Adipocyte (in vitro differentiated cells): ENCODE data around the gene TUBD1.

Experiments used
- DNase-seq: peaks from one replicate; pipeline ENCODE4 v3.0.0-alpha.2; 2015; ENCODE audit warnings: low read depth
- H3K27me3 ChIP-seq: replicated peaks from 2 replicates; pipeline ENCODE4 v1.7.0; 2013; ENCODE audit warnings: mild to moderate bottlenecking, low read length, moderate library complexity; ENCODE audit not compliant: control insufficient read depth, insufficient read depth
- H3K36me3 ChIP-seq: 2 replicates; pipeline ENCODE4 v1.7.0; 2013; ENCODE audit warnings: low read length, mild to moderate bottlenecking, moderate library complexity; ENCODE audit not compliant: control insufficient read depth, insufficient read depth, severe bottlenecking
- H3K4me1 ChIP-seq: 2 replicates; pipeline ENCODE4 v1.7.0; 2013; ENCODE audit warnings: mild to moderate bottlenecking, low read length, moderate library complexity; ENCODE audit not compliant: control insufficient read depth, insufficient read depth
- H3K4me3 ChIP-seq: 2 replicates; pipeline ENCODE4 v1.7.0; 2013; ENCODE audit warnings: mild to moderate bottlenecking, low read length, moderate library complexity
- H3K9ac ChIP-seq: 2 replicates; pipeline ENCODE4 v1.7.0; 2013; ENCODE audit warnings: mild to moderate bottlenecking, low read length, moderate library complexity
- H3K9me3 ChIP-seq: 2 replicates; pipeline ENCODE4 v1.7.0; 2013; ENCODE audit warnings: mild to moderate bottlenecking, low read length, moderate library complexity; ENCODE audit not compliant: control insufficient read depth

The TUBD1 gene

GRCh38 chr17:59901604-59902003 is 8.9 kb upstream of the TUBD1 start:
- no peaks in the 10 kb centered on the region for H3K9me3 ChIP-seq
- H3K4me3 ChIP-seq, result no peak overlapping the region
- H3K4me1 ChIP-seq, result peaks cover 8% of the 10 kb centered on the region
- no peak overlapping the region for H3K9ac ChIP-seq
- no peak for DNase-seq
- H3K27me3 ChIP-seq, result no peaks in the 10 kb centered on the region
- H3K36me3 ChIP-seq, result no peaks in the 10 kb centered on the region

- DNase-seq, result peak; percentile 47
- Histone ChIP-seq H3K27me3 (no peaks in the 10 kb centered on the region), H3K4me3 (no peak overlapping the region), H3K36me3 (no peaks in the 10 kb centered on the region), H3K9me3 (no peaks in the 10 kb centered on the region), H3K9ac (no peak overlapping the region), H3K4me1 (peaks cover 15% of the 10 kb centered on the region)
Measured at GRCh38 chr17:59899099-59899498, 6.4 kb upstream of the TUBD1 start.

GRCh38 chr17:59897090-59897489 is 4.3 kb upstream of the TUBD1 start:
- no peaks in the 10 kb centered on the region for H3K9me3 ChIP-seq
- peak; percentile 30 for DNase-seq
- no peak overlapping the region for H3K4me3 ChIP-seq
- H3K4me1 ChIP-seq, result peaks cover 19% of the 10 kb centered on the region
- H3K36me3 ChIP-seq, result no peaks in the 10 kb centered on the region
- H3K27me3 ChIP-seq, result no peaks in the 10 kb centered on the region
- H3K9ac ChIP-seq, result no peak overlapping the region

GRCh38 chr17:59893676-59894100 is 945 bp upstream of the TUBD1 start:
- no peaks in the 10 kb centered on the region for H3K27me3 ChIP-seq
- no peaks in the 10 kb centered on the region for H3K36me3 ChIP-seq
- peaks cover 20% of the 10 kb centered on the region for H3K4me1 ChIP-seq
- no peaks in the 10 kb centered on the region for H3K9me3 ChIP-seq
- DNase-seq, result peak; percentile 55
- H3K4me3 ChIP-seq, result peak overlapping the region; percentile 98
- peak overlapping the region; percentile 97 for H3K9ac ChIP-seq

- peak overlapping the region; percentile 88 for H3K9ac ChIP-seq
Measured at GRCh38 chr17:59892251-59892923, 356 bp downstream of the TUBD1 start.

GRCh38 chr17:59890720-59891119 is 2.0 kb downstream of the TUBD1 start:
- no peaks in the 10 kb centered on the region for H3K9me3 ChIP-seq
- no peak overlapping the region for H3K4me3 ChIP-seq
- H3K27me3 ChIP-seq, result no peaks in the 10 kb centered on the region
- H3K4me1 ChIP-seq, result peaks cover 18% of the 10 kb centered on the region
- peak; percentile 46 for DNase-seq
- H3K9ac ChIP-seq, result no peak overlapping the region
- peaks cover 2% of the 10 kb centered on the region for H3K36me3 ChIP-seq

More at GRCh38 chr17:59892251-59892923, 356 bp downstream of the TUBD1 start:
- H3K9me3 ChIP-seq, result no peaks in the 10 kb centered on the region
- no peaks in the 10 kb centered on the region for H3K27me3 ChIP-seq
- H3K4me1 ChIP-seq, result peaks cover 20% of the 10 kb centered on the region
- H3K36me3 ChIP-seq, result no peaks in the 10 kb centered on the region
- H3K4me3 ChIP-seq, result peak overlapping the region; percentile 98
- DNase-seq, result peak; percentile 99

- Histone ChIP-seq H3K4me1 (peaks cover 8% of the 10 kb centered on the region), H3K9me3 (no peaks in the 10 kb centered on the region), H3K4me3 (no peak overlapping the region), H3K36me3 (peaks cover 15% of the 10 kb centered on the region), H3K9ac (no peak overlapping the region), H3K27me3 (no peaks in the 10 kb centered on the region)
- DNase-seq, result no peak
Measured at GRCh38 chr17:59888145-59888750, 4.5 kb downstream of the TUBD1 start.

- no peak for DNase-seq
- no peaks in the 10 kb centered on the region for H3K4me1 ChIP-seq
- no peak overlapping the region for H3K4me3 ChIP-seq
- no peak overlapping the region for H3K9ac ChIP-seq
- no peaks in the 10 kb centered on the region for H3K27me3 ChIP-seq
- no peaks in the 10 kb centered on the region for H3K9me3 ChIP-seq
- H3K36me3 ChIP-seq, result peaks cover 16% of the 10 kb centered on the region
Measured at GRCh38 chr17:59884861-59885260, 7.9 kb downstream of the TUBD1 start.

GRCh38 chr17:59878624-59879023 is 14.1 kb downstream of the TUBD1 start:
- H3K9ac ChIP-seq, result no peak overlapping the region
- H3K36me3 ChIP-seq, result peaks cover 11% of the 10 kb centered on the region
- peaks cover 5% of the 10 kb centered on the region for H3K4me1 ChIP-seq
- no peaks in the 10 kb centered on the region for H3K27me3 ChIP-seq
- no peaks in the 10 kb centered on the region for H3K9me3 ChIP-seq
- no peak for DNase-seq
- no peak overlapping the region for H3K4me3 ChIP-seq

GRCh38 chr17:59877965-59878364 is 14.8 kb downstream of the TUBD1 start:
- Histone ChIP-seq H3K27me3 (no peaks in the 10 kb centered on the region), H3K4me3 (no peak overlapping the region), H3K4me1 (peaks cover 5% of the 10 kb centered on the region), H3K9me3 (no peaks in the 10 kb centered on the region), H3K9ac (no peak overlapping the region), H3K36me3 (peaks cover 7% of the 10 kb centered on the region)
- no peak for DNase-seq

GRCh38 chr17:59876107-59876506 is 16.6 kb downstream of the TUBD1 start:
- H3K36me3 ChIP-seq, result peaks cover 7% of the 10 kb centered on the region
- H3K9ac ChIP-seq, result no peak overlapping the region
- peaks cover 5% of the 10 kb centered on the region for H3K4me1 ChIP-seq
- H3K4me3 ChIP-seq, result no peak overlapping the region
- H3K27me3 ChIP-seq, result no peaks in the 10 kb centered on the region
- H3K9me3 ChIP-seq, result no peaks in the 10 kb centered on the region
- DNase-seq, result peak; percentile 44
